ENCODE results near the gene PERM1.

DNA sequence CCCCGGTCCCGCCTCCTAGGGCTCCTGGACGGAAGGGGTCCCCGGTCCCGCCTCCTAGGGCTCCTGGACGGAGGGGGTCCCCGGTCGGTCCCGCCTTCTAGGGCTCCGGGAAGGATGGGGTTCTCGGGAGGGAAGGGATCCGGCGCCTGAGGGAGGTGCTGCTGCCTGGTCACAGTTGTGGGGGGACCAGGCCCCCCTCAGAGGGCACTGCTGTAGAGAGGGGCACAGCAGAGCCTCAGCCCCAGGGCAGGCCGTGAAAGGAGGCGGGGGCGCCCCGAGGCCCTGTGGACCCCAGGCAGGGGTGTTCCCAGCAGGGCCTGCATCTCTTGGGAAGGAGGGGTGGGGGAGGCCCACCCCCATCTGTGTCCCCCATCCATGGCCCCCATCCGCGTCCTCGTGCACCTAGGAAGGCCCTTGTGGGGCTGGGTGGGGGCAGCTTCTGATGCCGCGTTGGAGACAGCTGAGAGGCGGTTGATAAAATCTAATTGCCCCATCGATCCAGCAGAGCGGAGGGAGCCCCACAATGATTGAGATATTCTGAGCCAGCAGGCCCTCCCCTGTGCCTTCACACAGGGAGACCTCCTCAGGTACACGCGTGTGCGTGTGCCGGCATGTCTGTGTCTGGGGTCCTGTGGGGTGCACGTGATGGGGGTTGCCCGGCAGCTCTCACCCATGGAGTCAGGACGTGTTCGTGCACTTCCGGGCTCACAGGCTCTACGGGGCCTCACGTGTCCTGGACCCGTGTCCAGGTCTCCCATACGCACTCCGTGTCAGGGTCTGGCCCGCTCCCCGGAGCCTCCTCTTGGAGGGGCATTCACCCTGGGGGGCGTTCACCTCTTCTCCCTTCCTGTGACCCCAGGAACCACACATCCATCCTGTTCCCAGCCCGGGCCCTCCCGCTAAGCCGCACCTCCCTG lies 45.3 kb downstream of the PERM1 start:
- TF ChIP-seq CTCF (conservative IDR thresholded peaks at IDR 0.05; ENCODE audit: low read depth, low read length) (no peak), EZH2phosphoT487 (IDR thresholded peaks at IDR 0.05; ENCODE audit: borderline replicate concordance, low read length) (no peak), EZH2 (IDR thresholded peaks at IDR 0.05; ENCODE audit: low read length, unreplicated experiment) (no peak)
